Measurements from ENCODE around the gene PPP1R12A.

Gene PPP1R12A

DNA sequence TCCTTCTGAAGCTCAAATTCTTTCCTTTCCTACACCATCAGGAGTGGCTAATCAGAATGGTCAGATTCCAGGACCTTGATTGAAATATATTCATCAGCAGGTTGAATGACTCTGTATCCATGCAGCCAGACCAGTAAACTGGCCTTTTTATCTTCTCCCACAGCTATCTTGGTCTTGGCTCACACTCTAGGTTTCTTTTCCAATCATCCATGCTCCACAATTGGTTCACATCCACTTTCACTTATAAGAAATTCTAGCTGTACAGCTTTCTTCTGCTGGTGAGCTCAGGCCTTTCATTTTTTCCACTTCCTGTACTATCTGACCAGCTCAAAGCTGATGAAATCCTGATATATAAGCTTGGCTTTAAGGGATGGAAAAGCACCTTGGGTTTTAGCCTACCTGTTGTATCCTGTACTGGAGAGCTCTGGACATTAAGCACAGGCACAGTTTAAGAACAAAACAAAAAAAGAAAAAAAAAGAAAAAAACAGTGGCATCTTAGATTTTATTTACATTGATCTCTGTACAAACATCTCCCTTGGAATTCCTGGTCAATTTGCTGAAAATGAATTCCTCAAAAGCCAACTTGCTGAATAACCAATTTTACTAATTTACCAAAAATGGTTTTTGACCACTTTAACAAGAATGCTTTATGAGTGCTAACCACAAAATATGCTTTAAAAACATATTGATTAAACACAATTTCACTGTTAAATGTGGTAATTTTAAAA lies 152.6 kb downstream of the PPP1R12A start:
- no peak for DNase-seq (ENCODE audit: low spot score)
- TF ChIP-seq, protein P1, sequence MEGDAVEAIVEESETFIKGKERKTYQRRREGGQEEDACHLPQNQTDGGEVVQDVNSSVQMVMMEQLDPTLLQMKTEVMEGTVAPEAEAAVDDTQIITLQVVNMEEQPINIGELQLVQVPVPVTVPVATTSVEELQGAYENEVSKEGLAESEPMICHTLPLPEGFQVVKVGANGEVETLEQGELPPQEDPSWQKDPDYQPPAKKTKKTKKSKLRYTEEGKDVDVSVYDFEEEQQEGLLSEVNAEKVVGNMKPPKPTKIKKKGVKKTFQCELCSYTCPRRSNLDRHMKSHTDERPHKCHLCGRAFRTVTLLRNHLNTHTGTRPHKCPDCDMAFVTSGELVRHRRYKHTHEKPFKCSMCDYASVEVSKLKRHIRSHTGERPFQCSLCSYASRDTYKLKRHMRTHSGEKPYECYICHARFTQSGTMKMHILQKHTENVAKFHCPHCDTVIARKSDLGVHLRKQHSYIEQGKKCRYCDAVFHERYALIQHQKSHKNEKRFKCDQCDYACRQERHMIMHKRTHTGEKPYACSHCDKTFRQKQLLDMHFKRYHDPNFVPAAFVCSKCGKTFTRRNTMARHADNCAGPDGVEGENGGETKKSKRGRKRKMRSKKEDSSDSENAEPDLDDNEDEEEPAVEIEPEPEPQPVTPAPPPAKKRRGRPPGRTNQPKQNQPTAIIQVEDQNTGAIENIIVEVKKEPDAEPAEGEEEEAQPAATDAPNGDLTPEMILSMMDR (IDR thresholded peaks at IDR 0.05; ENCODE audit: extremely low read depth, insufficient read depth, missing control alignments) = no peak

GRCh38 chr12:79778802-79779448 lies 156.0 kb downstream of the PPP1R12A start:
- in situ Hi-C loops (cut with MboI; ENCODE audit: low pct_unique_long_range_greater_than_20kb, low sequenced_read_pairs, unreplicated experiment) = no loop called here
- TF ChIP-seq, protein P1 (IDR thresholded peaks at IDR 0.05; ENCODE audit: extremely low read depth, insufficient read depth, missing control alignments) = no peak
- no peak for DNase-seq (ENCODE audit: low spot score)

More for the DNA sequence above, 152.6 kb downstream of the PPP1R12A start:
- in situ Hi-C loops (cut with MboI; ENCODE audit: low pct_unique_long_range_greater_than_20kb, low sequenced_read_pairs, unreplicated experiment) = no loop called here

- TF ChIP-seq, protein P1 (IDR thresholded peaks at IDR 0.05; ENCODE audit: extremely low read depth, insufficient read depth, missing control alignments) = no peak
- in situ Hi-C loops (cut with MboI; ENCODE audit: low pct_unique_long_range_greater_than_20kb, low sequenced_read_pairs, unreplicated experiment) = no loop called here
- DNase-seq (ENCODE audit: low spot score) = no peak
Observed at GRCh38 chr12:79776111-79776510, 158.8 kb downstream of the PPP1R12A start.

DNA sequence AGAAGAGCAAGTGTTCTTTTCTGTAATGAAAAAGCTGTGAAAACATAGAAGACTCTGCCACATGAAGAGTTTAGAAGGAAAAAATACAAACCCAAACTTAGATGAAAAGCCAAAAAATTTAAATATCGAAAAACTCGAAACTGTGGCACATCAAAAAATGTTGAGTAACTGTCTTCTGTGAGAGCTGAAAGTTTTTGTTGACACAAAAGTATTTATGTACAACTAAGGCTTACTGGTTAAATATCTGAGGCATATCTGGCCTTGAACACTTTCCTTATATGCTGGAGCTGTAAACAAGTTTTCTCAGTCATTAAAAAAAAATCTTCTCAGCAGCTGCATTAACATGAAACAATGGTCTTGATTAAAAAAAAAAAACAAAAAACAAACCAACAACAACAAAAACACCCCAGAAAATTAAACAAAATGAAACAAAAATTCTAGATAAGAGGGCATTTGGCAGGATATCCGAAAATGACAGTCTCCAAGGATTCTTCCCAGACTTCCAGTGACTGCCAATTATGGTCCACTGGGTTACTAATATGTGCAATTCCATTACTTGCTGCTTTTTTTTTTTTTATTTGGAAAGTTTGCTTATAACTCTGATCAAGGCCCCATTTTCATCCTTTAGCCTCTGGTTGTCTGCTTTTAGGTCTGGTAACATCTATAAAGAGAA lies 159.4 kb downstream of the PPP1R12A start:
- TF ChIP-seq, protein P1 (IDR thresholded peaks at IDR 0.05; ENCODE audit: extremely low read depth, insufficient read depth, missing control alignments) = no peak
- no peak for DNase-seq (ENCODE audit: low spot score)
- in situ Hi-C loops (cut with MboI; ENCODE audit: low pct_unique_long_range_greater_than_20kb, low sequenced_read_pairs, unreplicated experiment) = no loop called here

GRCh38 chr12:79773896-79774295 lies 161.0 kb downstream of the PPP1R12A start:
- DNase-seq (ENCODE audit: low spot score) = no peak
- in situ Hi-C loops (cut with MboI; ENCODE audit: low pct_unique_long_range_greater_than_20kb, low sequenced_read_pairs, unreplicated experiment) = no loop called here
- TF ChIP-seq, protein P1 (IDR thresholded peaks at IDR 0.05; ENCODE audit: extremely low read depth, insufficient read depth, missing control alignments) = no peak

GRCh38 chr12:79769860-79770485 lies 164.9 kb downstream of the PPP1R12A start:
- in situ Hi-C loops (cut with MboI; ENCODE audit: low pct_unique_long_range_greater_than_20kb, low sequenced_read_pairs, unreplicated experiment) = no loop called here
- TF ChIP-seq, protein P1 (IDR thresholded peaks at IDR 0.05; ENCODE audit: extremely low read depth, insufficient read depth, missing control alignments) = no peak
- DNase-seq (ENCODE audit: low spot score) = no peak

All from GM13977 (cell line).